ENCODE results near the gene TMED3. TPM values are rescaled to one million over a fixed set of nuclear protein-coding genes. Genes with fewer than 3 reads are reported as not detected.

TMED3 gene
- total and polyA plus RNA-seq, 12 donors: 13.0 to 38.5 (median 17.4) TPM

DNA sequence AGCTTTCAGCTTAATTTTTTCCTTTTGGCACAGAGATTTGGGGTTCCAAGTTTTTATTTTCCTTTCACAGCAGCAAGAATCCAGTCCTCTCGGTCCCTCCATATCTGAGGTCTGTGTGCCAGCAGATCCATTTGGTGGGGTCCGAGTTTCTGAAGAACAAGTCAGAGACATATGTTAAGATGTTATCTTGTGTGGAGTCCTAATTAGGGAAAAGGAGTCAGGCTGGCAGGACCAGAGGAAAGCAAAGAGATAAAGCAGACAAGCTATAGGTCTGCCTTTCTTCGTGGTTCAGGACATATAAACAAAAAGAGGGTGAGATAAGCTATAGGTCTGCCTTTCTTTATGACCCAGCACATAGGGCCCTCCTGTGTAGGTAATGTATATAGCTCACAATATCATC, 54.9 kb downstream of the TMED3 start:
- no peak for ATAC-seq
- Histone ChIP-seq H3K9me3 (no peaks in the 10 kb centered on the region), H3K4me3 (no peak overlapping the region), H3K4me1 (no peaks in the 10 kb centered on the region), H3K27me3 (peaks cover 0 to 11% (median 0%) of the 10 kb centered on the region in 7 donors), H3K36me3 (no peaks in the 10 kb centered on the region), H3K27ac (no peak overlapping the region)
- TF ChIP-seq, protein P1, sequence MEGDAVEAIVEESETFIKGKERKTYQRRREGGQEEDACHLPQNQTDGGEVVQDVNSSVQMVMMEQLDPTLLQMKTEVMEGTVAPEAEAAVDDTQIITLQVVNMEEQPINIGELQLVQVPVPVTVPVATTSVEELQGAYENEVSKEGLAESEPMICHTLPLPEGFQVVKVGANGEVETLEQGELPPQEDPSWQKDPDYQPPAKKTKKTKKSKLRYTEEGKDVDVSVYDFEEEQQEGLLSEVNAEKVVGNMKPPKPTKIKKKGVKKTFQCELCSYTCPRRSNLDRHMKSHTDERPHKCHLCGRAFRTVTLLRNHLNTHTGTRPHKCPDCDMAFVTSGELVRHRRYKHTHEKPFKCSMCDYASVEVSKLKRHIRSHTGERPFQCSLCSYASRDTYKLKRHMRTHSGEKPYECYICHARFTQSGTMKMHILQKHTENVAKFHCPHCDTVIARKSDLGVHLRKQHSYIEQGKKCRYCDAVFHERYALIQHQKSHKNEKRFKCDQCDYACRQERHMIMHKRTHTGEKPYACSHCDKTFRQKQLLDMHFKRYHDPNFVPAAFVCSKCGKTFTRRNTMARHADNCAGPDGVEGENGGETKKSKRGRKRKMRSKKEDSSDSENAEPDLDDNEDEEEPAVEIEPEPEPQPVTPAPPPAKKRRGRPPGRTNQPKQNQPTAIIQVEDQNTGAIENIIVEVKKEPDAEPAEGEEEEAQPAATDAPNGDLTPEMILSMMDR (IDR thresholded peaks at IDR 0.05): no peak
- WGBS, 2 donors: 34 to 36% methylated on average over 3 of the region's 3 CpGs
- intact Hi-C loops (cut with DNase I): no loop called here
- DNase-seq: no peak

DNA sequence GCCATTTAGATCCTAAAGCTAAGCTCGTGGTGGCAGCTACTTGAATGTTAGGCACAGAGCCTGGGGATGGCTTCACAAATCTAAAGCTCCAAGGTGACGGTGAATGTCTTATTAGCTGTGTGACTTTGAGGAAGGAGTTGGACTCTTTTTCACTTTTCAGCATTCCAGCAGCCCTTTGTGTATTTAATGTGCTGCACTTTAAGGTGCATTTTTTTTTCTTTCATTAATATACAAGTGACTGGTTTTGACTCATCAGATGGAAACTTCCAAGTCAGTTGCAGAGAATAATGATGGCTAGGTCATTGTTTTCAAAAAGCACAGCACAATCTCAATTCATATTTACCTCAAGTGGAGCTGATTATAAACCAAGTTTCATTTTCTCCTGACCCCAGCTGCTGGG, 55.8 kb downstream of the TMED3 start:
- no peaks in the 10 kb centered on the region for H3K36me3 ChIP-seq
- no peak for ATAC-seq
- no peak for DNase-seq
- no peak overlapping the region for H3K27ac ChIP-seq
- TF ChIP-seq, protein P1 (IDR thresholded peaks at IDR 0.05): no peak
- peaks cover 0 to 11% (median 0%) of the 10 kb centered on the region in 7 donors for H3K27me3 ChIP-seq
- 68 to 75% methylated on average over 2 of the region's 2 CpGs for WGBS, 2 donors
- intact Hi-C loops (cut with DNase I): no loop called here
- no peak overlapping the region for H3K4me3 ChIP-seq
- no peaks in the 10 kb centered on the region for H3K9me3 ChIP-seq
- H3K4me1 ChIP-seq: no peaks in the 10 kb centered on the region

DNA sequence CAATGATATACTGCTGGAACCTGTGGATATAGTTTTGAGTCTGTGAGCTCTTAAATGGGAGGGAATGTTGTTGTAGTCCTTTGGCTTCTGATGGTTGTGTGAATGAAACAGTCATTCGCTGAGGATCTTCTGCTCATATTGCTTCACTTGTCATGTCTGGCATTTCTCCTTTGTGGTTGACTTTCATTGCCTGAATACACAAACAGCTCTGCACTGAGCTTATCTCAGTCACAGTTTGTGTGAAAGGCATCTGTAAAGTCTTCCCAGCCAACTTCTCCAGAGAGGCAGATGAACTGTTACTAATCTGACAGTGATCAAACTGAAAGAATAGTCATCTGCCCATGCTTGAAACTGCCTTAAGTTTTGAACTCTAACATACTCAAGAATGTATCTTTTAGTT, 59.8 kb downstream of the TMED3 start:
- no peak for ATAC-seq
- Histone ChIP-seq H3K4me3 (no peak overlapping the region), H3K27me3 (peaks cover 0 to 5% (median 0%) of the 10 kb centered on the region in 7 donors), H3K27ac (no peak overlapping the region), H3K4me1 (no peaks in the 10 kb centered on the region), H3K36me3 (no peaks in the 10 kb centered on the region), H3K9me3 (no peaks in the 10 kb centered on the region)
- DNase-seq: no peak
- TF ChIP-seq, protein P1 (IDR thresholded peaks at IDR 0.05): no peak
- WGBS, 2 donors: 33 to 35% methylated on average over 1 of the region's 1 CpG
- intact Hi-C loops (cut with DNase I): no loop called here

DNA sequence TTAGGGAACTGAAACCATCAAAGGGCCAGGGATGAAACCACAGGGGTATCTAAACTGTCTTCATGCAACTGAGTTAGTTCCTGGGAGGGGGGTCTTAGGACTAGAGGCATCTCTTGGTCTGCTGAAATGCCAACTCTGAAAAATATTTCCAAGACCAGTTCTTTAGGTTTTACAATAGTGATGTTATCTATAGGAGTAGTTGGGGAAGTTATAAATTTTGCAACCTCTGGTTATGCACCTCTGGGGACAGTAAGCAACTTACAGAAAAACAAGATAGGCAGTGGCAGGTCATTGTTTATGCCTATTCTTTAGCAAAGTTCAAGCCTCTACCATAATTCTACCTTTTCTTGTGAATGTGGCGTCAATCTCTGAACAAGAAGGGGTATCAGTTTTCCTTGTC, 60.7 kb downstream of the TMED3 start:
- WGBS, 2 donors: 98 to 100% methylated on average over 1 of the region's 1 CpG
- no peak for ATAC-seq
- no peak for DNase-seq
- H3K9me3 ChIP-seq: no peaks in the 10 kb centered on the region
- H3K4me1 ChIP-seq: no peaks in the 10 kb centered on the region
- no peaks in the 10 kb centered on the region for H3K36me3 ChIP-seq
- H3K27me3 ChIP-seq: no peaks in the 10 kb centered on the region
- no peak overlapping the region for H3K4me3 ChIP-seq
- intact Hi-C loops (cut with DNase I): no loop called here
- no peak overlapping the region for H3K27ac ChIP-seq
- TF ChIP-seq, protein P1 (IDR thresholded peaks at IDR 0.05): no peak
